Activated T-cell treated with anti-CD3 and anti-CD28 coated beads for 48 hours (primary cell): Measurements from ENCODE around the gene KRTAP12-2.
"Not testable (repeated sequence)": the region's sequence is repeated elsewhere in the genome, so short reads cannot be mapped to it uniquely, and the experiment has no call there.

ENCODE experiments used
- DNase-seq: peaks from one replicate; pipeline ENCODE4 v3.0.0-alpha.2; 2020; ENCODE audit warnings: low read depth

KRTAP12-2 gene

DNA sequence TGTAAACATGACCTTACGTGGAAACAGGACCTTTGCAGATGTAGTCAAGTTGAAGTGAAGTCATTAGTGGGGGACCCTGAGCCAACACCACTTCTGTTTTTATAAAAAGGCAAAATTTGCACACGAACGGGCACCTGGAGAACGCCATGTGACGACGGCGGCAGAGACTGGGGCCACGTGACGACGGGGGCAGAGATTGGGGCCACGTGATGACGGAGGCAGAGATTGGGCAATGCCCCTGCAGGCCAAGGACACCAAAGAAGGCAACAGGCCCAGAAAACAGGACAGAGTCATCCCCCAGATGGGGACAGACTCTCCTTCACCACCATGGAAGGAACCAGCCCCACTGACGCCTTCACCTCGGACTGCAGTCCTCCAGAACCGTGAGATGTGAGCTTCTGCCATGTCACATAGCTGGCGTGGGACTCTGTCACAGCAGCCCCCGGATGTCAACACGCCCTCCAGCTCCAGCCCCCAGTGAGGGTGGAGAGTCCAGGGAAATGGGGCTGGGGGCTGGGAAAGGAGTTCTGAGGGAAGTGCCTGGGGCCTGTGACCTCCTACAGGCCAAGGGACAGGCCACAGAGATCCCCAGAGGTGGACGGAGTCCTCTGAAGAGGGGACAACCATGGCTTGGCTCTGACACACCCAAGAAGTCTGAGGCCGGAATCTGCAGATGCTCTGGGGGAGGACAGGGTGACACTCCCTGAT lies 16.3 kb downstream of the KRTAP12-2 start:
- no peak for DNase-seq

DNA sequence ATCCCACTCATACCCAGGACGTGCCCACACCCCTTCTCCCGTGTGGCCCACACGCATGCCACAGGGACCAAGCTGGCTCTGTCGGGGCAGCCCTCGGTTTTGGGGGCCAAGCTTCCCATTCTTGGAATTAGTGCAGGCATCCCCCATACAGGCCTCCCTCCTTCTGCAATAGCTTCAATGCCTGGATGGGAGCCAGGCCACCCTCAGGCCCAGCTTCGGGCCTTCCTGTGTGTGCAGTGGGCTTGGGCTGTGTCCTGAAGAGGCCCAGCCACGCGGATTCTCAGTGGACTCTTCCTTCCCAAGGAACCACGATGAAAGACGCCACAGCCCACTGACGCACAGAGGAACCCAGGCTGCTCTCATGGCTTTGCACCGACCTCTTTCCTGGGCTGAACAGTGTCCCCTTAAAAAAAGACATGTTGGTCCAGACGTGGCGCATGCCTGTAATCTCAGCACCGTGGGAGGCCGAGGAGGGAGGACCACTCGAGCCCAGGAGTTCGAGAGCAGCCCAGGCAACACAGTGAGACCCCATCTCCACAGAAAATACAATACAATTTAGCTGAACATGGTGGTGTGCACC lies 17.1 kb downstream of the KRTAP12-2 start:
- no peak for DNase-seq

DNA sequence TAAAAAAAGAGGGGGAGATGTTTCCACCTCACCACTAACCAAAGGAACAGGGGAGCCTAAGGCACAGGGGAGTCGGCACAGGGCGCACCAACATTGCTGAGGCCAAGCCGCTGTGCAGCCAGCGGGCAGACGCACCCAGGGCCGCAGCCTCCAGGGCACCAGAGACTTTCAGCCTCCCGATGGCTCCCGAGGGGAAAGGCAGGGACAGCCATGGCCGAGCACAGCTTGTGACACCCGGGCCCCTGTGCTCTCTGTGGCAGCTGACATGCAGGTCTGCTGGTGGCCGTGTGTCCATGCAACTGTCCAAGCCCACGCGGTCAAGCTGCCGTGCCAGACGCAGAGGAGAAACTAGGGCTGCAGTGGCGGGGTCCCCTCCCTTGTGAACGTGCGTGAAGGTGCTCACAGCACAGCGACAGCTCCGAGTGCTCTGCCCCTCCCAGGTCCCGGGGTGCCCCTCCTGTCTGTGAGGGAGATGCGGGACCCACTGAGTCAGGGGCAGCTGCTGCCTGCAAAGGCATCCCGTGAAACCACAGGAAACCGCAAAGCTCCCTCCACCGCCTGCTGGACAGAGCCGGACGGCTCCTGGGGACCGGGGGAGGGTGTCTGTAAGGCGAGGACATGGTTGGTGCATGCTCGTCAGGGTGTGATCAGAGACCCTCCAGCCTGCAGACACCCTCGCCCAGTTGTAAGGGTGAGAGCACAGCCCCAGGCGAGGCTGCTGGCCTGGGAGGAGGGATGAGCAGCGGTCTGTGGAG lies 18.0 kb downstream of the KRTAP12-2 start:
- no peak for DNase-seq

DNA sequence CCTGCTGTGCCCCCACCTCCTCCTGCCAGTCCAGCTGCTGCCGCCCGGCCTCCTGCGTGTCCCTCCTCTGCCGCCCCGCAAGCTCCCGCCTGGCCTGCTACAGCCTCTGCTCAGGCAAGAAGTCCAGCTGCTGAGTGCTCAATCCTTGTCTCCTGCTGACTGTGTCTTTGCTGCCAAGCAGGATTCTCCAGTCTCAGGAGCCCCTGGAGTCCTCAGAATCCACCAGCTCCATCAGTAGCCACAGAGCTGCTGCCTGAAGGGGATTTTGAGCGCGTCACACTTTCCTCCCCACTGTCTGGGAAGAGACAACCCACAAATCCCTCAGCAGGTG lies 19.5 kb downstream of the KRTAP12-2 start:
- no peak for DNase-seq

DNA sequence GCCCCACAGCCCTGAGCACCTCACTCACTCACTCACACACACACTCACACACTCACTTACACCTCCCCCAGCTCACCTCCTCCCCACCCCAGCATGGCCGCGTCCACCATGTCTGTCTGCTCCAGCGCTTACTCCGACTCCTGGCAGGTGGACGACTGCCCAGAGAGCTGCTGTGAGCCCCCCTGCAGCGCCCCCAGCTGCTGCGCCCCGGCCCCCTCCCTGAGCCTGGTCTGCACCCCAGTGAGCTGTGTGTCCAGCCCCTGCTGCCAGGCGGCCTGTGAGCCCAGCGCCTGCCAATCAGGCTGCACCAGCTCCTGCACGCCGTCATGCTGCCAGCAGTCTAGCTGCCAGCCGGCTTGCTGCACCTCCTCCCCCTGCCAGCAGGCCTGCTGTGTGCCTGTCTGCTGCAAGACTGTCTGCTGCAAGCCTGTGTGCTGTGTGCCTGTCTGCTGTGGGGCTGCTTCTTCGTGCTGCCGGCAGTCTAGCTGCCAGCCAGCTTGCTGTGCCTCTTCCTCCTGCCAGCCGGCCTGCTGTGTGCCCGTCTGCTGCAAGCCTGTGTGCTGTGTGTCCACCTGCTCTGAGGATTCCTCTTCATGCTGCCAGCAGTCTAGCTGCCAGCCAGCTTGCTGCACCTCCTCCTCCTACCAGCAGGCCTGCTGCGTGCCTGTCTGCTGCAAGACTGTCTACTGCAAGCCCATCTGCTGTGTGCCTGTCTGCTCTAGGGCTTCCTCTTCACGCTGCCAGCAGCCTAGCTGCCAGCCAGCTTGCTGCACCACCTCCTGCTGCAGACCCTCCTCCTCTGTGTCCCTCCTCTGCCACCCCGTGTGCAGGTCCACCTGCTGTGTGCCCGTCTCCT lies 20.1 kb downstream of the KRTAP12-2 start, which contains the start of gene KRTAP10-11:
KRTAP10-11 (plus strand) TSS at position 49 of the 856 bp plus-strand sequence; CDS start at position 94, 45 bp downstream.
- not testable (repeated sequence) for DNase-seq

DNA sequence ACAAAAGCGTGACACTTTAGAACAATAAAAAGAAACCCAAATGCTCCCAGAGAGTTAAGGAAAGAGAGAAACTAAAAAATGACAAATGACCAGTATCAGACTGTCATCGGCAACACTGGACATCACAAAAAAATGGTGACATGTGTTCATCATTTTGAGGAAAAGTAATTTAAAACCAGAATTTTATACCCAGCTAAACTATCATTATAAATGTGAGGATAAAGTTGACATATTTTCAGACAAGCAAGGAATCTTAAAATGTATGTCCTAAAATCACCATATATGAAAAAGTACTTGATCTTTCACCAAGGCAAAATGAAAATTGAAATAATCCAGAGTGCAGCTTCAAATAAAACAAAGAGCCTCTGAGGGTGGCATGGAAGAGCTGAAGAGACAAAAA lies 21.8 kb downstream of the KRTAP12-2 start:
- DNase-seq, result no peak

DNA sequence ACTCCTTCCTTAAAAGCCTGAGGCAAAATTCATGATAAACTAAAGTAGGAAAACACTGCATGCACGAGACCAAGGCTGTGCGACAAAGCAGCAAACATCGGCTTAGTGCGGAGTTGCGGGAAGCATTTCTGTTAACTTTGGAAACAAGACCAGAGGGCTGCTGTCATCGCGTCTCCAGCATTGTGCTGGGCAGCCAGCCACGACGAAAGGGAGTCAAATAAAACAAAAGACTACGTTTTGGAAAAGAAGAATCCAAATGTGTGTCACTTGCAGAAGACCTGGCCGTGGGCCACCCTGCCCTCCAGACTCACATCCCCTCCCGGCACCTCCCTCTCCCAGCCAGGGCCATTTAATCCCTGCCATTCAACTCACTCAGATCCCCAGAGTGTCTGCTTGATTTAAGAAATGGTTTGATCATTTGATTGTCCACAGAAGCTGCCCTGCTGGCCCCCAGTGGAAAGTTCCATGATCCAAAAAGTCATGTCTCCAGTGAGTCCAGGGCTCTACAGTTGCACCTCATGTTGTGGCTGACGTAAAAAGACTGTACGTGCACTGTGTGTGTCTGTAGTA lies 22.9 kb downstream of the KRTAP12-2 start:
- no peak for DNase-seq

DNA sequence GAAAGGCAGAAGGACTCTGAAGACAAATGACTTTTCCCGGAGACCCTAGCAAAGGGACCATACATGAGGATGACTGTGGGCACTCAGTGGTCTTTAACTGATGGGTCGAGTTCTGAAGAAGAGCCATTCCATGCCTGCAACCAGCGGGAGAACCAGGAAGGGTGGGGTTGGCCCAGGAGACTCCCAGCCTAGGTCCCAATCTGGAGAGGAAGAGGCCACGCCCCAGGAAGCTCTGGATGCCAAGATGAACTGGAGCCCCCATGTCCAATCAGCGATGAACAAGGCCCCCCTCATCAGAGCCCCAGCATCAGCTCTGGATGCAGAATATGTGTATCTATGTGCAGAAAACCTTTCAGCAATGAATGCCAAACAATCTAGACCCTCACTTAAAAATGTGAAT lies 26.0 kb downstream of the KRTAP12-2 start:
- DNase-seq, result no peak

DNA sequence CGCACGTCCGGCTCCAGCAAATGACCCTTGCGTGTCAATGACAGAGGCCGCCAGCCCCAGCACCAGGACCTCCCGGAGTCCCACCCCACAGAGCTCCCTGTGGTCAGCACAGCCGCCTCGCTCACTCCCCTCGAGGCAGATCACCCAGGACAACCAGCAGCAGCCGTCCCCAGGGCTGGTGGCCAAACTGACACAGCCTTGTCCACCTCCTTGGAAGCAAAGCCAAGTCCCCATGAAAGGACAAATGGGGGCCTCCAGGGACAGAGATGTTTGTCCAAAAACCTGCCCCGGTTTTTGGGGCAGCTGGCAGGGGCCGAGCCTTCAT lies 27.4 kb downstream of the KRTAP12-2 start:
- DNase-seq, result no peak

DNA sequence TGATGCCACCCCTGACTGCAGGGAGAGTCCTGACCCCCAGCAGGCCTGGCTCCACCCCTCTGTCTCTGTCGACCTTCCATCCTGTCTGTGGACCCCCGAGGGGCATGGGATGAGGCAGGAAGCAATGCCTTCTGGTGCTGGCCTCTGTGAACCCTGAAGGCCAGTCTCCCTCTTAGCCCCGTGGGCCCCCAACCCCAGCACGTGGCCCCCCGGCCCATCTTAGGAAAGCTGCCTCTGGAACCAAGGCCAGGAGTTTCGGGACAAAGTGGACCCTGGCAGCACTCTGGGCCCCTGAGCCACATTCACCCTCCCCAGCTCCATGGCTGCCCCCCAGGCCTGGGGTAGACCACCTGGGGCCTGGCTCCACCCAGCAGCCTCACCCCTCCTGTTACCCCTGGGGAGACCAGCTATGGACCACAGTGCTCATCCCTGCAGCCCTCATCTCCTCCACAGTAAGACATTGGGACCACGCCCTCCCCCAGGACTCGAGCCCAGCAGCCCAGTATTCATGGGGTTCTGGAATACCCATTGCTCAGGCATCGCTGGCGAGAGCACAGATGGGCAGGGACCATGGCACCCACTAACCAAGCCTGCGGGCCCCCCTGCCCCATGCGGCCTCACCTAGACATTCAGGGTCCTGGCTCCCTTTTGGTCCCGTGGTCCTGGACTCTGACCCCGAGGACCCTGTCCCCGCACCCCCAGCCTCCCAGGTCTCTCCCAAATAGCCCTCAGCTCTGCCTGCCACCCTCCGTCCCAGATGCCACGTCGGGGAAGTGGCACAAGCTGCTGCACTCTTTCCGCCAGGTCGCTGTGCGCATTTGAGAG lies 28.0 kb downstream of the KRTAP12-2 start:
- not testable (repeated sequence) for DNase-seq

DNA sequence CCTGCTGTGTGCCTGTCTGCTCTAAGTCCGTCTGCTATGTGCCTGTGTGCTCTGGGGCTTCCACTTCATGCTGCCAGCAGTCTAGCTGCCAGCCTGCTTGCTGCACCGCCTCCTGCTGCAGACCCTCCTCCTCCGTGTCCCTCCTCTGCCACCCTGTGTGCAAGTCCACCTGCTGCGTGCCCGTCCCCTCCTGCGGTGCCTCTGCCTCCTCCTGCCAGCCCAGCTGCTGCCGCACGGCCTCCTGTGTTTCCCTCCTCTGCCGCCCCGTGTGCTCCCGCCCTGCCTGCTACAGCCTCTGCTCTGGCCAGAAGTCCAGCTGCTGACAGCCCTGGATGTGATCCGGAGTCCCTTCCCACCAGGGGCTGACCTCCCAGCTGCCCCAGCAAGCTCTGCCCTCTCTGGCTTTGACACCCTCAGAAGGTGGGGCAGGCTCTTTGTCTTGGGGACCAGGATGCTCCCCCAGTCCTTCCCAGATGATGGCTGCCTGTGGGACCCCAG lies 28.8 kb downstream of the KRTAP12-2 start:
- not testable (repeated sequence) for DNase-seq

DNA sequence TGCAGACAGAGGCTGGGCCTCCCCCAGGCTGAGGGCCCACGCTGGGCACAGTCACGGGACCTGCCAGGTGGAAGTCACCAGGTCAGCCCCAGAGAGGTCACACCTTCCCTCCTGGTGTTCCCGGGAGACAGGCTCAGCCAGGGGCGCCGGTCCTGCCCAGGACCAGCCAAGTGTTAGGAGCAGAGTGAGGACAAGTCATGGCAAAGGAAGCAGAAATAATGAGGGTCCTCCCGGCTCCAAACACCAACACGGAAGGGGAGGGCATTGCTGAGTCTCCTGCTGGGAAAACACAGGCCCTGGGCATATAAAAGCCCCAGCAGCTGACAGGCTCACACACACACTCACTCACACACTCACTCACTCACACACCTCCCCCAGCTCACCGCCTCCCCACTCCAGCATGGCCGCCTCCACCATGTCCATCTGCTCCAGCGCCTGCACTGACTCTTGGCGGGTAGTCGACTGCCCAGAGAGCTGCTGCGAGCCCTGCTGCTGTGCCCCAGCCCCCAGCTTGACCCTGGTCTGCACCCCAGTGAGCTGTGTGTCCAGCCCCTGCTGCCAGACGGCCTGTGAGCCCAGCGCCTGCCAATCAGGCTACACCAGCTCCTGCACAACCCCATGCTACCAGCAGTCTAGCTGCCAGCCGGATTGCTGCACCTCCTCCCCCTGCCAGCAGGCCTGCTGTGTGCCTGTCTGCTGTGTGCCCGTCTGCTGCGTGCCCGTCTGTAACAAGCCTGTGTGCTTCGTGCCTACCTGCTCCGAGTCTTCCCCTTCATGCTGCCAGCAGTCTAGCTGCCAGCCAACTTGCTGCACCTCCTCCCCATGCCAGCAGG lies 29.5 kb downstream of the KRTAP12-2 start, which contains the start of gene KRTAP10-10:
KRTAP10-10 (plus strand) TSS at position 339 of the 833 bp plus-strand sequence; CDS start at position 401, 62 bp downstream.
- no peak for DNase-seq

DNA sequence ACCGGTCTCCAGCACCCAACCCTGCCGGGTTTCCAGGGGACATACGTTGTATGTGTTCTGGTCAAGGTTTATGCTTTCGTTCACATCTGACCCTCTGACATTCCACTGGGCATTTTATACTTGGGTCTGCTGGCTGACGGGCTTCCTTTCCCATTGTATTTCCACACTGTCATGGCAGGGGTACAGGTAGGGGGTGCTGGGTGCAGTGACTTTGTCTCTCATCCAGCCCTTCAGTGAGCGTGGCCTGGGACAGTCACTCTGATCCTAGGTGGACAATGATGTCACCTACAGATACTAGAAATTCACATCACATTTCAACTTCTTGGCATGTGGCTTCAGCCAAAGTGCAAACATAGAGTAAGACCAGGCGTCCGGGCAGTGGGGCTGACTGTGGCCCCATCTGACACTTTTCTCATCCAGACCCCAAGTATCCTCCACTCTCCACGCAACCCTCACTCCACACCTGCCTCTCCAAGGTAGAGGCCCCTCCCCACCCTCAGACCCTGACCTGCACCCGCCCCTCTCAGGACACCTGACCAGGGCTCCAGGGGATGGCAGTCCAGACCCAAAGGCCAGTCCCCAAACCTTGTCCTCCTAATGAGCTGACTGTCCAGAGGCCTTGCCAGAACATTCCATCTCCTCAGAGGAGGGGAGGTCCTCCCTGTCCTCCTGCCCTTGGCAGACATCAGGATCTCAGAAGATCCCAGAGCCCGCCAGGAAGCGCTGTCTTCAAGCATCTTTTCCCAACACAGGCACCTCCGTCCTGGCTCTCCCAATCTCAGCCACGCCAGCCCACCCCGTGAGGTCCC lies 30.3 kb downstream of the KRTAP12-2 start:
- no peak for DNase-seq

DNA sequence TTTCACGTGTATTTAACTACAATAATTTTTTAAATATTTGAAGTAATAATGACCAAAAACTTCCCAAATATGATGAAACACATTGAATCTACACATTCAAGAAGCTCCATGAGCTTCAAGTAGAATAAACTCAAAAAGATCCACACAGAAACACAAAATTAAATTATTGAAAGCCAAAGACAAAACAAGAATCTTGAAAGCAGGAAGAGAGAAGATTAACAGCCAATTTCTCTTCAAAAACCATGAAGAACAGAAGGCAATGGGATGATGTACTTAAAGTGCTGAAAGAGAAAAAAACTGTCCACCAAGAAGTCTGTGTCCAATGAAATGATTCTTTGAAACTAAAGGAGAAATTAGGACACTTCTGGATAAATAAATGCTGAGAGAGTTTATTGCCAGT lies 34.7 kb downstream of the KRTAP12-2 start:
- no peak for DNase-seq

DNA sequence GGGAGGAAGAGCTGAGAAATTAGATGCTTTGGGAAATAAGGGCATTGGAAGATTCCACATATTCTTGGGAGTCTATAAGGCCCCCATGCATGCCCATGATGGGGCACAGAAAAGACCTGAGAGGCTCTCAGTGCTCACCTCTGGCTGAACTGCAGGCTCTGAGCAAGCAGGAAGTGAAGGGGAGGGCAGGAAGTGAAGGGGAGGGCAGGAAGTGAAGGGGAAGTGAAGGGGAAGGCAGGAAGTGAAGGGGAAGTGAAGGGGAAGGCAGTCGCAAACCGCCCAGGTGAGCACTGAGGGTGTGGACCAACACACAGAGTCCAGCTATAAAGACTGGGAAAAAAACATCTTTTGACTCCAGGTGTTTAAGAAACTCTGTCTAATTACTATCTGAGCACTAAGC lies 36.3 kb downstream of the KRTAP12-2 start:
- no peak for DNase-seq

DNA sequence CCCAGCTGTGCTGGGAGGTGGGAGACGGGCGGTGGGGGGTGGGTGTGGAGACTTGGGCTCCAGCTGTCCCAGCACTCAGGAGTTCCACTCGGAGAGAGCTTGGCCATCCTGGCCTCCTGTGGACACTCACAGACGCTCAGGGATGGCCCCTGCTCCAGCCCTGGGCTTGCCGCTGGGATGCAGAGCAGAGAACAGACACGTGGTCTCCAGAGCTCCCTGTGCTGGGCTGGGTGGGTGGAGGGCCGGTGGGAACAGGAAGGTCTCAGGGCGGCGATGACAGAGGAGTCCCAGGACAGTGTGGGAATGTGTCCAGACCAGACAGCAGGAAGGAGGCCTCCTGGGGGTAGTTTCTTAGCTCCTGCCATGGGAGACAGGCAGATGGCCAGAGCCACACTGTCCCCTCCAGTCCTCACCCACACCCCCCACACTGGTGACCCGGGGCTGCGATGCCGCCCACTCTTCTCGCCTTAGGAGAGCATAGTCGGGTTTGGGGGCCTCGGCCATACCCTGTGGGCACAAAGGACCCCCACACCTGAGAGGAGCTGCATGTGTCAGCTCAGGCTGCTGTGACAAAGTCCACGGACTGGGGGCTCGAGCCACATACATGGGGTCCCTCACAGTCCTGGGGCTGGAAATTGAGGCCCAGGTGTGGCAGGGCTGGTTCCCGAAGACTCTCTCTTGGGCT lies 37.9 kb downstream of the KRTAP12-2 start:
- DNase-seq, result no peak

DNA sequence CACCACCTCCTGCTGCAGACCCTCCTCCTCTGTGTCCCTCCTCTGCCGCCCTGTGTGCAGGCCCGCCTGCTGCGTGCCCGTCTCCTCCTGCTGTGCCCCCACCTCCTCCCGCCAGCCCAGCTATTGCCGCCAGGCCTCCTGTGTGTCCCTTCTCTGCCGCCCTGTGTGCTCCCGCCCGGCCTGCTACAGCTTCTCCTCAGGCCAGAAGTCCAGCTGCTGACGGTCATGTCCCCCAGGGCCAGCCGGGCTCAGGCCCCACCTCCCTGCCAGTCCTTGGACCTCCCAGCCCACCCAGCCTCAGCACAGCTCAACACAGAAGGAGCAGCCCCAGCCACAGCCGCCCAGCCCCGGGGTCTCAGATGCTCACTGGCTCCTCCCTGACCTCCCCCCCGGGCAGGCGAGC lies 38.9 kb downstream of the KRTAP12-2 start:
- not testable (repeated sequence) for DNase-seq

DNA sequence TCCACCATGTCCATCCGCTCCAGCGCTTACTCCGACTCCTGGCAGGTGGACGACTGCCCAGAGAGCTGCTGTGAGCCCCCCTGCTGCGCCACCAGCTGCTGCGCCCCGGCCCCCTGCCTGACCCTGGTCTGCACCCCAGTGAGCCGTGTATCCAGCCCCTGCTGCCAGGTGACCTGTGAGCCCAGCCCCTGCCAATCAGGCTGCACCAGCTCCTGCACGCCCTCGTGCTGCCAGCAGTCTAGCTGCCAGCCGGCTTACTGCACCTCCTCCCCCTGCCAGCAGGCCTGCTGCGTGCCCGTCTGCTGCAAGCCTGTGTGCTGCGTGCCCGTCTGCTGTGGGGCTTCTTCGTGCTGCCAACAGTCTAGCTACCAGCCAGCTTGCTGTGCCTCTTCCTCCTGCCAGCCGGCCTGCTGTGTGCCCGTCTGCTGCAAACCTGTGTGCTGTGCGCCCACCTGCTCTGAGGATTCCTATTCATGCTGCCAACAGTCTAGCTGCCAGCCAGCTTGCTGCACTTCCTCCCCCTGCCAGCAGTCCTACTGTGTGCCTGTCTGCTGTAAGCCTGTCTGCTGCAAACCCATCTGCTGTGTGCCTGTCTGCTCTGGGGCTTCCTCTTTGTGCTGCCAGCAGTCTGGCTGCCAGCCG lies 39.4 kb downstream of the KRTAP12-2 start:
- not testable (repeated sequence) for DNase-seq
